ENCODE measurements around the gene CLEC5A. TPM values are rescaled to one million over a fixed set of nuclear protein-coding genes. Genes with fewer than 3 reads are reported as not detected.

Gene CLEC5A
- polyA plus RNA-seq, 1 donor (not counting 4 experiments of a cell fraction or from before 2014, with no cell fraction given): 0.05 TPM

DNA sequence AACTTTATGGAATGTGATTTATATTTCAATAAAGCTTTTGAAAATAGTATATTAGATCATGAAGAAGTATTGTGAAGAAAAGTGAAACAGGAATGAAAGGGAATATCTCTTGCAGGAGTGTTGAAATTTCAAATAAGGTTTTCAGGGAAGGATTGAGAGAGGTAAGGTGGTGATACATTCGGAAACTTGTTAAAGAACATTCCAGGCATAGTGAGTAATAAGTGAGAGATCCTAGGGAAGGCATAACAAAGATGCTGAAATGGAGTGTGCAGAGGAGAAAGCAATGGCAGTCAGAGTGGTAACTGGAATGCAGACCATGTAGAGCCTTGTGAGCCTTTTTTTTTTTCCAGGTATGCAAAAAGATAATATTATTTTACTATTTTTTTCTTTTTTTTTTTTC is 26.5 kb downstream of the CLEC5A start:
- no peak overlapping the region for H3K4me3 ChIP-seq (ENCODE audit: control insufficient read depth in 2 of 3, extremely low read depth in 1 of 3, insufficient read depth in 2 of 3, low read depth in 1 of 3, low read length in 3 of 3)
- no peaks in the 10 kb centered on the region for H3K9me1 ChIP-seq (ENCODE audit: control insufficient read depth, extremely low read depth, insufficient read depth, low read length)
- H4K20me1 ChIP-seq (ENCODE audit: control insufficient read depth, extremely low read depth, insufficient read depth, low read length): no peaks in the 10 kb centered on the region
- H3K4me1 ChIP-seq (ENCODE audit: control insufficient read depth, extremely low read depth, insufficient read depth, low read length): peaks cover 3% of the 10 kb centered on the region
- DNase-seq (ENCODE audit: low read depth, low spot score): peak; percentile 23
- no peak overlapping the region for H2AFZ ChIP-seq (ENCODE audit: control insufficient read depth, low read length)
- H3K27ac ChIP-seq (ENCODE audit: control insufficient read depth, insufficient read depth, low read length): no peak overlapping the region
- H3K79me2 ChIP-seq (ENCODE audit: control insufficient read depth, insufficient read depth, low read length): no peaks in the 10 kb centered on the region
- no peaks in the 10 kb centered on the region for H3K36me3 ChIP-seq (ENCODE audit: control insufficient read depth in 2 of 2, extremely low read depth in 1 of 2, insufficient read depth in 2 of 2, low read length in 2 of 2)
- no peak for FAIRE-seq
- H3K9ac ChIP-seq (ENCODE audit: control insufficient read depth, extremely low read depth, insufficient read depth, low read length): no peak overlapping the region
- TF ChIP-seq EZH2 (IDR thresholded peaks at IDR 0.05; ENCODE audit: low read length): no peak
- TF ChIP-seq, protein P1, sequence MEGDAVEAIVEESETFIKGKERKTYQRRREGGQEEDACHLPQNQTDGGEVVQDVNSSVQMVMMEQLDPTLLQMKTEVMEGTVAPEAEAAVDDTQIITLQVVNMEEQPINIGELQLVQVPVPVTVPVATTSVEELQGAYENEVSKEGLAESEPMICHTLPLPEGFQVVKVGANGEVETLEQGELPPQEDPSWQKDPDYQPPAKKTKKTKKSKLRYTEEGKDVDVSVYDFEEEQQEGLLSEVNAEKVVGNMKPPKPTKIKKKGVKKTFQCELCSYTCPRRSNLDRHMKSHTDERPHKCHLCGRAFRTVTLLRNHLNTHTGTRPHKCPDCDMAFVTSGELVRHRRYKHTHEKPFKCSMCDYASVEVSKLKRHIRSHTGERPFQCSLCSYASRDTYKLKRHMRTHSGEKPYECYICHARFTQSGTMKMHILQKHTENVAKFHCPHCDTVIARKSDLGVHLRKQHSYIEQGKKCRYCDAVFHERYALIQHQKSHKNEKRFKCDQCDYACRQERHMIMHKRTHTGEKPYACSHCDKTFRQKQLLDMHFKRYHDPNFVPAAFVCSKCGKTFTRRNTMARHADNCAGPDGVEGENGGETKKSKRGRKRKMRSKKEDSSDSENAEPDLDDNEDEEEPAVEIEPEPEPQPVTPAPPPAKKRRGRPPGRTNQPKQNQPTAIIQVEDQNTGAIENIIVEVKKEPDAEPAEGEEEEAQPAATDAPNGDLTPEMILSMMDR (optimal IDR thresholded peaks at IDR 0.05 in 1 of 3, IDR thresholded peaks at IDR 0.05 in 1 of 3, conservative IDR thresholded peaks at IDR 0.05 in 1 of 3; ENCODE audit: extremely low read depth in 1 of 3, insufficient read depth in 2 of 3, low read length in 3 of 3): no peak
- dilution Hi-C loops (cut with MboI; ENCODE audit: extremely low pct_ligation_motif_present, low sequenced_read_pairs): no loop called here
- no peaks in the 10 kb centered on the region for H3K27me3 ChIP-seq (ENCODE audit: control insufficient read depth, extremely low read depth, insufficient read depth, low read length)
- H3K9me3 ChIP-seq (ENCODE audit: control insufficient read depth, low read depth, low read length): no peaks in the 10 kb centered on the region
- H3K4me2 ChIP-seq (ENCODE audit: control insufficient read depth, extremely low read depth, insufficient read depth, low read depth, low read length): no peak overlapping the region

DNA sequence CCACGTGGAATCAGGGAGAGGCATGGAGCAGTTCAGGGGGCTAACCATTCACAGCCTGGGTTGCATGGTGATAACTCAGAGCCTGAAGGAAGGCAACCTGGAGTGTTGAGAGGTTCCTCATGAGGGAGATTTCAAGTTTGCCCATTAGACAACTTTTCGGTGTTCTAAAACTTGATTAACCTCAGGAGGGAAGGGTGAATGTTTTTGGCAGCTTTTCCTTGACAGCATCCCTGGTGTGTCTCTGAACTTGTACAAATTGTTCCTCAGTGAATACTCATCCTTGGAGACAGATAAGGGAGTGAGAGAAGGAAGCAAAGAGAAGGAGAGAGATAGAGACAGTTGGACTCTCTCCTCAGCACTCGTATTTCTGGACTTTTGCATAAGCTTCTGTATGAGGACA is 30.7 kb downstream of the CLEC5A start, which contains the start of gene OR9A4:
TSS of gene OR9A4 (plus strand) at position 301 of the 400 bp plus-strand sequence. CDS start 2,477 bp downstream, outside the sequence.
- H3K9ac ChIP-seq (ENCODE audit: control insufficient read depth, extremely low read depth, insufficient read depth, low read length): no peak within 1 kb of the TSS
- H3K79me2 ChIP-seq (ENCODE audit: control insufficient read depth, insufficient read depth, low read length): no peaks in the 10 kb centered on the region
- dilution Hi-C loops (cut with MboI; ENCODE audit: extremely low pct_ligation_motif_present, low sequenced_read_pairs): no loop called here
- H3K4me1 ChIP-seq (ENCODE audit: control insufficient read depth, extremely low read depth, insufficient read depth, low read length): peaks cover 3% of the 10 kb centered on the region
- H3K4me2 ChIP-seq (ENCODE audit: control insufficient read depth, extremely low read depth, insufficient read depth, low read depth, low read length): no peak within 1 kb of the TSS
- TF ChIP-seq, protein P1 (optimal IDR thresholded peaks at IDR 0.05 in 1 of 3, IDR thresholded peaks at IDR 0.05 in 1 of 3, conservative IDR thresholded peaks at IDR 0.05 in 1 of 3; ENCODE audit: extremely low read depth in 1 of 3, insufficient read depth in 2 of 3, low read length in 3 of 3): no peak
- no peak for TF ChIP-seq EZH2 (IDR thresholded peaks at IDR 0.05; ENCODE audit: low read length)
- no peaks in the 10 kb centered on the region for H3K36me3 ChIP-seq (ENCODE audit: control insufficient read depth in 2 of 2, extremely low read depth in 1 of 2, insufficient read depth in 2 of 2, low read length in 2 of 2)
- no peak within 1 kb of the TSS for H2AFZ ChIP-seq (ENCODE audit: control insufficient read depth, low read length)
- FAIRE-seq: no peak
- no peaks in the 10 kb centered on the region for H3K27me3 ChIP-seq (ENCODE audit: control insufficient read depth, extremely low read depth, insufficient read depth, low read length)
- H3K9me3 ChIP-seq (ENCODE audit: control insufficient read depth, low read depth, low read length): no peaks in the 10 kb centered on the region
- H4K20me1 ChIP-seq (ENCODE audit: control insufficient read depth, extremely low read depth, insufficient read depth, low read length): no peaks in the 10 kb centered on the region
- H3K4me3 ChIP-seq (ENCODE audit: control insufficient read depth in 2 of 3, extremely low read depth in 1 of 3, insufficient read depth in 2 of 3, low read depth in 1 of 3, low read length in 3 of 3): no peak within 1 kb of the TSS
- no peaks in the 10 kb centered on the region for H3K9me1 ChIP-seq (ENCODE audit: control insufficient read depth, extremely low read depth, insufficient read depth, low read length)
- DNase-seq (ENCODE audit: low read depth, low spot score): no peak
- H3K27ac ChIP-seq (ENCODE audit: control insufficient read depth, insufficient read depth, low read length): no peak within 1 kb of the TSS
